Peyer's patch (tissue), 4 donors: Measurements from ENCODE around the gene LRRC42. TPM values are rescaled to one million over a fixed set of nuclear protein-coding genes. Genes with fewer than 3 reads are reported as not detected.
"Not testable (repeated sequence)": the region's sequence is repeated elsewhere in the genome, so short reads cannot be mapped to it uniquely, and the experiment has no call there.

Experiments used
- DNase-seq, 3 donors: peaks; one replicate each; pipeline ENCODE4 v3.0.0-alpha.2; 2017 to 2019
- H3K27ac ChIP-seq, 4 donors: fragments of 200-600 bp; sonication (generic); one replicate each; pipeline ENCODE4 v1.5.1; 2016 to 2019
- H3K27me3 ChIP-seq, 2 donors: fragments of 200-600 bp; sonication (generic); one replicate each; pipeline ENCODE4 v1.5.1; 2019
- H3K36me3 ChIP-seq, 3 donors: fragments of 200-600 bp; sonication (generic); one replicate each; pipeline ENCODE4 v1.5.1; 2016 to 2019
- H3K4me1 ChIP-seq, 4 donors: fragments of 200-600 bp; sonication (generic); one replicate each; pipeline ENCODE4 v1.5.1; 2016 to 2019
- H3K4me3 ChIP-seq, 4 donors: fragments of 200-600 bp; sonication (generic); 1 replicate in 3 of 4; 2 replicates in 1 of 4; pipeline ENCODE4 v1.5.1; 2016 to 2019; ENCODE audit warnings: mild to moderate bottlenecking in 1 of 4
- H3K9me3 ChIP-seq, 4 donors: fragments of 200-600 bp; sonication (generic); one replicate each; pipeline ENCODE4 v1.5.1; 2016 to 2019; ENCODE audit warnings: mild to moderate bottlenecking in 1 of 4
- POLR2A ChIP-seq, 2 donors: fragments of 450-650 bp; IDR thresholded peaks; one replicate each; pipeline ENCODE4 v1.5.1; 2017; ENCODE audit warnings: antibody characterized with exemption in 2 of 2, mild to moderate bottlenecking in 2 of 2, moderate library complexity in 2 of 2
- total RNA-seq, 4 donors: library from RNA; depleted of rRNA; stranded (reverse); fragments of >200 nt; gene quantifications; one replicate each; pipeline ENCODE4 v1.1.0, GENCODE V29; 2016
- TF ChIP-seq, protein P1 (sequence below), 6 experiments: fragments of 450-650 bp in 4 of 6; fragments of 200-600 bp in 2 of 6; sonication (generic) in 1 of 6; IDR thresholded peaks; one replicate each; pipeline ENCODE4 v1.5.1; 2017 to 2019; ENCODE audit warnings: antibody characterized with exemption in 6 of 6, mild to moderate bottlenecking in 3 of 6, moderate library complexity in 1 of 6

The LRRC42 gene
- total RNA-seq, 4 donors from 2014 or later = 8.9 to 20.6 (median 9.7) TPM

DNA sequence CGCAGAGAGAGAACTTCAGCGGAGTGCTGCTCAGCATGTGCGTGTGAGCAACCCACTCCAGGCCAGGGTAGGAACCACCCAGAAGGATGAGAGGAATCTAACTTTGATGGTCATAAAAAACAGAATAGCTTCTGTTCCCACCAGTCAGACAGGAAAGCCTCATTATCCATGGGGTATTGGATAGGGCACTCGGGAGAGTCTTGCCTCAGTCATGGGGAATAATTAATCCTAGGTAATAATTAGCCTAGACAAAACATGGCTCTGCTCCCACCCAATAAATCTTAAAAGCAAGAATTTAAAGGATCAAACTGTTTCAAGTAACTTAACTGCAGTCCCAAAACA is 36.6 kb downstream of the LRRC42 start:
- Histone ChIP-seq H3K9me3 (no peaks in the 10 kb centered on the region), H3K36me3 (no peaks in the 10 kb centered on the region), H3K27ac (peak overlapping the region in 2 of 4 donors; percentile 0 to 41), H3K27me3 (no peaks in the 10 kb centered on the region), H3K4me1 (peaks cover 0 to 11% (median 0%) of the 10 kb centered on the region in 4 donors), H3K4me3 (peak overlapping the region in 3 of 4 donors; percentile 12 to 47 (median 41))
- TF ChIP-seq, protein P1, sequence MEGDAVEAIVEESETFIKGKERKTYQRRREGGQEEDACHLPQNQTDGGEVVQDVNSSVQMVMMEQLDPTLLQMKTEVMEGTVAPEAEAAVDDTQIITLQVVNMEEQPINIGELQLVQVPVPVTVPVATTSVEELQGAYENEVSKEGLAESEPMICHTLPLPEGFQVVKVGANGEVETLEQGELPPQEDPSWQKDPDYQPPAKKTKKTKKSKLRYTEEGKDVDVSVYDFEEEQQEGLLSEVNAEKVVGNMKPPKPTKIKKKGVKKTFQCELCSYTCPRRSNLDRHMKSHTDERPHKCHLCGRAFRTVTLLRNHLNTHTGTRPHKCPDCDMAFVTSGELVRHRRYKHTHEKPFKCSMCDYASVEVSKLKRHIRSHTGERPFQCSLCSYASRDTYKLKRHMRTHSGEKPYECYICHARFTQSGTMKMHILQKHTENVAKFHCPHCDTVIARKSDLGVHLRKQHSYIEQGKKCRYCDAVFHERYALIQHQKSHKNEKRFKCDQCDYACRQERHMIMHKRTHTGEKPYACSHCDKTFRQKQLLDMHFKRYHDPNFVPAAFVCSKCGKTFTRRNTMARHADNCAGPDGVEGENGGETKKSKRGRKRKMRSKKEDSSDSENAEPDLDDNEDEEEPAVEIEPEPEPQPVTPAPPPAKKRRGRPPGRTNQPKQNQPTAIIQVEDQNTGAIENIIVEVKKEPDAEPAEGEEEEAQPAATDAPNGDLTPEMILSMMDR (IDR thresholded peaks at IDR 0.05) = no peak
- TF ChIP-seq POLR2A (IDR thresholded peaks at IDR 0.05) = no peak
- DNase-seq = no peak

- DNase-seq = no peak
- Histone ChIP-seq H3K27me3 (no peaks in the 10 kb centered on the region), H3K9me3 (no peaks in the 10 kb centered on the region), H3K4me3 (no peak overlapping the region), H3K36me3 (no peaks in the 10 kb centered on the region), H3K4me1 (peaks cover 0 to 11% (median 0%) of the 10 kb centered on the region in 4 donors), H3K27ac (no peak overlapping the region)
- TF ChIP-seq, protein P1 (IDR thresholded peaks at IDR 0.05) = no peak
- no peak for TF ChIP-seq POLR2A (IDR thresholded peaks at IDR 0.05)
Measured at GRCh38 chr1:53984726-53985125, 38.6 kb downstream of the LRRC42 start.

DNA sequence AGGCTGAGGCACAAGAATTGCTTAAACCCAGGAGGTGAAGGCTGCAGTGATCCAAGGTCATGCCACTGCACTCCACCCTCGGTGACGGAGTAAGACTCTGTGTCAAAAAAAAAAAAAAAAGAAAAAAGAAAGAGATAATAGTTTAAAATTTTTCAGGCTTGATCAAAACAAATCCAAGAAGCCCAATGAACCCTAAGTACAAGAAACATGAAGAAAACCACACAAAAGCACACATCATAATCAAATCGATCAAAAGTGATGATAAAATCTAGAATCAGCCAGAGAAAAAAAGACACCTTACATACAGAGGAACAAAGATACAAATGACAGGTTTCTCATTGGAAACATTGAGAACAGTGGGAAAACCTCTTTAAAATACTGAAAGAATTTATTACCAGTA is 40.3 kb downstream of the LRRC42 start:
- Histone ChIP-seq H3K4me1 (peaks cover 0 to 11% (median 0%) of the 10 kb centered on the region in 4 donors), H3K4me3 (no peak overlapping the region), H3K27ac (no peak overlapping the region), H3K9me3 (no peaks in the 10 kb centered on the region), H3K27me3 (no peaks in the 10 kb centered on the region), H3K36me3 (no peaks in the 10 kb centered on the region)
- no peak for DNase-seq
- no peak for TF ChIP-seq POLR2A (IDR thresholded peaks at IDR 0.05)
- TF ChIP-seq, protein P1 (IDR thresholded peaks at IDR 0.05) = no peak

GRCh38 chr1:53987880-53988279 is 41.7 kb downstream of the LRRC42 start:
- H3K4me3 ChIP-seq = no peak overlapping the region
- DNase-seq = no peak
- H3K4me1 ChIP-seq = peaks cover 0 to 1% (median 0%) of the 10 kb centered on the region in 4 donors
- H3K27ac ChIP-seq = no peak overlapping the region
- no peaks in the 10 kb centered on the region for H3K36me3 ChIP-seq
- H3K27me3 ChIP-seq = no peaks in the 10 kb centered on the region
- no peak for TF ChIP-seq POLR2A (IDR thresholded peaks at IDR 0.05)
- TF ChIP-seq, protein P1 (IDR thresholded peaks at IDR 0.05) = no peak
- H3K9me3 ChIP-seq = peaks cover 0 to 7% (median 0%) of the 10 kb centered on the region in 4 donors

GRCh38 chr1:53992085-53992874 is 46.1 kb downstream of the LRRC42 start:
- H3K27ac ChIP-seq = no peak overlapping the region
- no peaks in the 10 kb centered on the region for H3K36me3 ChIP-seq
- no peaks in the 10 kb centered on the region for H3K27me3 ChIP-seq
- H3K4me3 ChIP-seq = no peak overlapping the region
- H3K9me3 ChIP-seq = peaks cover 0 to 8% (median 0%) of the 10 kb centered on the region in 4 donors
- H3K4me1 ChIP-seq = no peaks in the 10 kb centered on the region
- TF ChIP-seq, protein P1 (IDR thresholded peaks at IDR 0.05) = peak in 2 of 6 experiments; percentile 9 to 11
- TF ChIP-seq POLR2A (IDR thresholded peaks at IDR 0.05) = no peak
- DNase-seq = no peak

- not testable (repeated sequence) for H3K4me3 ChIP-seq, DNase-seq, H3K4me1 ChIP-seq, H3K36me3 ChIP-seq, H3K27me3 ChIP-seq, H3K9me3 ChIP-seq, H3K27ac ChIP-seq
Measured at GRCh38 chr1:53994516-53994915, 48.4 kb downstream of the LRRC42 start.
